OCI-LY3 (cell line): ENCODE results near the gene KLK11.

Experiments used
- H2AFZ ChIP-seq: fragments of 200-600, 300-600 bp; shearing (Covaris generic); 2 replicates; pipeline ENCODE4 v1.6.0; 2014; ENCODE audit warnings: antibody characterized with exemption, low read depth, low read length
- H3K27ac ChIP-seq: fragments of 200-600, 300-600 bp; sonication (generic); 2 replicates; pipeline ENCODE4 v1.5.1; 2014; ENCODE audit warnings: mild to moderate bottlenecking, low read length, moderate library complexity, mixed read lengths
- H3K27me3 ChIP-seq: fragments of 200-600, 300-600 bp; sonication (generic); 2 replicates; pipeline ENCODE4 v1.6.1; 2014; ENCODE audit warnings: low read depth, low read length, mixed read lengths
- H3K36me3 ChIP-seq: fragments of 200-600, 300-600 bp; sonication (generic); replicated peaks from 2 replicates; pipeline ENCODE3; 2014; ENCODE audit warnings: low read depth, low read length, mixed read lengths
- H3K4me1 ChIP-seq: fragments of 300-600, 200-600 bp; sonication (generic); 2 replicates; pipeline ENCODE4 v1.6.1; 2014; ENCODE audit warnings: low read length, mixed read lengths
- H3K4me2 ChIP-seq: fragments of 200-600, 300-600 bp; sonication (generic); 2 replicates; pipeline ENCODE4 v1.6.1; 2014; ENCODE audit warnings: low read length, mixed read lengths
- H3K4me3 ChIP-seq: fragments of 300-600, 200-600 bp; sonication (generic); 2 replicates; pipeline ENCODE4 v1.5.1; 2014; ENCODE audit warnings: antibody characterized with exemption, mild to moderate bottlenecking, low read length, moderate library complexity
- H3K79me2 ChIP-seq: fragments of 300-600, 200-600 bp; shearing (Covaris generic); 2 replicates; pipeline ENCODE4 v1.6.1; 2014; ENCODE audit warnings: mild to moderate bottlenecking, low read length, mixed read lengths
- H3K9ac ChIP-seq: fragments of 300-600, 200-600 bp; shearing (Covaris generic); 2 replicates; pipeline ENCODE4 v1.6.0; 2014; ENCODE audit warnings: mild to moderate bottlenecking, low read length, moderate library complexity
- H3K9me3 ChIP-seq: fragments of 200-600, 300-600 bp; shearing (Covaris generic); 2 replicates; pipeline ENCODE4 v1.6.1; 2014; ENCODE audit warnings: low read length, mixed read lengths; ENCODE audit not compliant: insufficient read depth
- H4K20me1 ChIP-seq: fragments of 200-600, 300-600 bp; sonication (generic); 2 replicates; pipeline ENCODE4 v1.6.1; 2016; ENCODE audit warnings: low read length, mixed read lengths; ENCODE audit not compliant: insufficient read depth
- EZH2phosphoT487 ChIP-seq: fragments of 200-600 bp; shearing (Covaris generic); IDR thresholded peaks from 2 replicates; pipeline ENCODE4 v1.6.1; 2018; ENCODE audit warnings: antibody characterized with exemption, mixed run types, low read depth
- TF ChIP-seq, protein P1 (sequence below): fragments of 200-600, 300-600 bp; sonication (generic); IDR thresholded peaks from 2 replicates; pipeline ENCODE4 v1.5.1; 2014; ENCODE audit warnings: antibody characterized with exemption, low read length, low read depth

The KLK11 gene

DNA sequence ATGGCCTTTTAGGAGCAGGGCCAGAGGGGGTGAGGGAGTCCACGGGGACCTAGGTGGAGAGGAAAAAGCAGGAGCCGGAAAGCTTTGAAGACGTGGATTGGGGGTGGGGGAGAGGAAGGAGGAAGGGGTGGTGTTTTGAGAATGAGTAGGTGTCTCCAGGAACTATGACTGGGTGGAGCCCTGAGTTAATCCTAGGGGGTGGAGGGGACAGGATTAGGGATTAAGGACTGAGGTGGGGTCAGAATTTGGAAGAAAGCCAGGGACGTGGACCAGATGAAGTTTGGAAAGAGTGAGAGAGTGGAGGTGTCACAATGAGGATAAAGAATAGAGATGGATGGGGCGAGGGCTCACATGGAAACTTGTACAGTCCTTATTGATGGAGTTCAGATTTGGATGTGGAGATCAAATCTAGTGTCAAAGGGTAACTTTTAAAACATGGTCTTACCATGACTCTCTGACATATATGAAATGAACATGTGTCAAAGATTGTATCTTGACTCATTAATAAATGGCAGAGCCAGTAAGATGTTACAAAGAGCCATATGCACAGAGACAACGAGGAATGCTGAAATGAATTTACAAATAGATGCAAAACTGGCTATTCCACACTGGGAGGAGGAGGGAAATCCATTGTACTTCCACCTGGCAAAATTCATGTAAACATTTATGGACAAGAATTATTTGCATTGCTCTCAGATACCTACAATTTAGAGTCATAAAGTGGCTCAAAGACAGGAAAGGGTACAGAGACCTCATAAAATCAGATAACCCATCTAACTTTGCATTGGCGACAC is 40.2 kb upstream of the KLK11 start:
- Histone ChIP-seq H3K79me2 (no peaks in the 10 kb centered on the region), H3K9ac (no peak overlapping the region), H2AFZ (no peak overlapping the region), H3K9me3 (no peaks in the 10 kb centered on the region), H4K20me1 (no peaks in the 10 kb centered on the region), H3K4me1 (no peaks in the 10 kb centered on the region), H3K4me2 (no peak overlapping the region), H3K27ac (no peak overlapping the region), H3K4me3 (no peak overlapping the region), H3K27me3 (peaks cover 39% of the 10 kb centered on the region), H3K36me3 (no peaks in the 10 kb centered on the region)
- TF ChIP-seq, protein P1, sequence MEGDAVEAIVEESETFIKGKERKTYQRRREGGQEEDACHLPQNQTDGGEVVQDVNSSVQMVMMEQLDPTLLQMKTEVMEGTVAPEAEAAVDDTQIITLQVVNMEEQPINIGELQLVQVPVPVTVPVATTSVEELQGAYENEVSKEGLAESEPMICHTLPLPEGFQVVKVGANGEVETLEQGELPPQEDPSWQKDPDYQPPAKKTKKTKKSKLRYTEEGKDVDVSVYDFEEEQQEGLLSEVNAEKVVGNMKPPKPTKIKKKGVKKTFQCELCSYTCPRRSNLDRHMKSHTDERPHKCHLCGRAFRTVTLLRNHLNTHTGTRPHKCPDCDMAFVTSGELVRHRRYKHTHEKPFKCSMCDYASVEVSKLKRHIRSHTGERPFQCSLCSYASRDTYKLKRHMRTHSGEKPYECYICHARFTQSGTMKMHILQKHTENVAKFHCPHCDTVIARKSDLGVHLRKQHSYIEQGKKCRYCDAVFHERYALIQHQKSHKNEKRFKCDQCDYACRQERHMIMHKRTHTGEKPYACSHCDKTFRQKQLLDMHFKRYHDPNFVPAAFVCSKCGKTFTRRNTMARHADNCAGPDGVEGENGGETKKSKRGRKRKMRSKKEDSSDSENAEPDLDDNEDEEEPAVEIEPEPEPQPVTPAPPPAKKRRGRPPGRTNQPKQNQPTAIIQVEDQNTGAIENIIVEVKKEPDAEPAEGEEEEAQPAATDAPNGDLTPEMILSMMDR, result no peak
- no peak for TF ChIP-seq EZH2phosphoT487

DNA sequence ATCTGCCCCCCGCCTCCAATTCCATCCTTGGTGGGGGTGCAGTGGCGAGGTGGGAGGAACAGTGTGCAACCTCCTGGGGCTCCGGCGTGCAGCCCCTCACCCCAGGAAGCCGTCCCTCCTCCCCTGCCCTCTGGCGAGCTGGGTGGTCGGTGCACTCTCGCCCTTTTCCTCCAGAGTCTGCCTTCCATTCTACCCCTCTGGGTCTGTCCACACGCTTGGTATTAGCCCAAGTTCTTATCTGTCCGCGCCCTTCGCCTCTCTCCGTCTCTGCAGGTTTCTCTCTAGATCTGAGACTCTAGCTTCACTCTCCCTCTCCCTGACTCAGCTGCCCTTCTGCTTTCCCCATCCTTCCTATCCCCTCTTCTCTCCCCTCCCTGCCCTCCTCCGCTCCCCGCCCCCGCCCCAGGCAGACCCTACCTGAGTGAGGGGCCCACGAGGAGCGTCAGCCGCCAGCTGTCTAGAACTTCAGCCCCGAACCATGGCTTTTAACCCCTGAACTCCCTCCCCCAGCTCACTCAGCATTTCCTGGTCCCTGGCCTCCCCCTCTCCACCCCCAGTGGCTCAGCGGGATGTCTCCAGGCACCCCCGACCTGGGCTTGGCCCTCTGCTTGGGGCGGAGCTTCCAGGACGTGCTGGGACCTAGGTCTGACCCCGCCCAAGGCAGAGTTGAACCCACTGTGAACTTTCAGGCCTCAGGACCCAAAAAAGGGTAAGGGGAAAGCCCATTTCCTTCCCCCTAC is 39.0 kb upstream of the KLK11 start:
- H3K27ac ChIP-seq, result no peak overlapping the region
- TF ChIP-seq EZH2phosphoT487, result no peak
- TF ChIP-seq, protein P1, result no peak
- no peak overlapping the region for H3K4me2 ChIP-seq
- peaks cover 36% of the 10 kb centered on the region for H3K27me3 ChIP-seq
- no peak overlapping the region for H3K9ac ChIP-seq
- no peaks in the 10 kb centered on the region for H4K20me1 ChIP-seq
- H3K9me3 ChIP-seq, result no peaks in the 10 kb centered on the region
- no peak overlapping the region for H3K4me3 ChIP-seq
- no peaks in the 10 kb centered on the region for H3K36me3 ChIP-seq
- H2AFZ ChIP-seq, result no peak overlapping the region
- H3K4me1 ChIP-seq, result no peaks in the 10 kb centered on the region
- no peaks in the 10 kb centered on the region for H3K79me2 ChIP-seq

DNA sequence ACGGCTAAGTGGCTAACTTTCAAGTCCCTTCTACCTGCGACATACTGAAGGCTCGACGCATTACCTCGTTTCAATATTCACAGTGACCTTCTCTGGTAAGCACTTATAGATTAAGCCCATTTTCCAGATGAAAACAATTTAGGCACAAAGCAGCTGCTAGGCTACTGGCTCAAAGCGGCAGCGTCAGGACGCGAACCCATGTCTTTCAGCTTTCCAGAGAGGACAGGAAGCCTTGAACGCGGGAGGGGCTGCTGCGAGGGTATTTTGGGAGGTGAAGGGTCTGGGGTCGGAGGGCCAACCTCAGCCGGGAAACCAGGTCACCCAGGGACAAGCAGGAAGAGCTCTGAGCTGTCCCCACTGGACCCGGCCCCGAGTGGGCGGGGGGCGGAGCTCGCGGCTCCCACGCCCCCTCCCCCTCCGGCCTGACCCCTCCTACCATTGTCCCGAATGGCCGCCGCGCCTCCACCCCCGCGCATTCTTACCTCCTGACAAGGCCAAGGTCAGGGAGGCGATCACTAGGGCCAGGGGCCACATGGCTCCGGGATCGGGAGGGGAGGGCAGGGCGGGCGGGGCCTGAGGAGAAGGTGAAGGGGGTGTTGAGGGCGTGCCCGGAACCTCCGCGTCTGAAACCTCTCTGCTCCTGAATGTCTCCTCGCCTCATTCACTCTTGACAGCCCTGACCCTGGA is 38.3 kb upstream of the KLK11 start, which contains the start of gene KLK13:
Gene KLK13 (minus strand): TSS at position 559 of the 687 bp plus-strand sequence. CDS start 25 bp downstream, at position 534.
- Histone ChIP-seq H3K9ac (no peak within 1 kb of the TSS), H3K27ac (no peak within 1 kb of the TSS), H3K4me3 (no peak within 1 kb of the TSS)

More for the DNA sequence above, 38.3 kb upstream of the KLK11 start, which contains the start of gene KLK13:
- H3K4me2 ChIP-seq, result no peak within 1 kb of the TSS
- TF ChIP-seq, protein P1, result no peak
- TF ChIP-seq EZH2phosphoT487, result no peak
- peaks cover 36% of the 10 kb centered on the region for H3K27me3 ChIP-seq
- H3K4me1 ChIP-seq, result no peaks in the 10 kb centered on the region
- H4K20me1 ChIP-seq, result no peaks in the 10 kb centered on the region
- H3K36me3 ChIP-seq, result no peaks in the 10 kb centered on the region
- H3K9me3 ChIP-seq, result no peaks in the 10 kb centered on the region
- no peaks in the 10 kb centered on the region for H3K79me2 ChIP-seq
- H2AFZ ChIP-seq, result no peak within 1 kb of the TSS
